HepG2 (cell line): Measurements from ENCODE around the gene PPP1R9B. TPM values are rescaled to one million over a fixed set of nuclear protein-coding genes. Genes with fewer than 3 reads are reported as not detected.

Experiments
- ARNT2 ChIP-seq: sonication (generic); formaldehyde crosslinking; IDR thresholded peaks from 2 replicates; pipeline ENCODE4 v1.8.0; 2022; ENCODE audit warnings: mild to moderate bottlenecking, low read depth, missing genetic modification reagents, moderate library complexity
- FOXP1 ChIP-seq, 2 experiments: fragments of 450-650 bp in 1 of 2; IDR thresholded peaks; 2 replicates each; pipeline ENCODE4 v1.6.1; 2017 to 2018; ENCODE audit warnings: antibody characterized with exemption in 1 of 2
- GATAD2A ChIP-seq: IDR thresholded peaks from 2 replicates; pipeline ENCODE4 v1.6.1; 2016
- MAZ ChIP-seq, 2 experiments: sonication (generic) in 1 of 2; formaldehyde crosslinking in 1 of 2; IDR thresholded peaks; 2 replicates each; pipeline versions ENCODE4 v1.5.0 to v1.6.1; 2012 to 2020; ENCODE audit warnings: low read depth in 2 of 2, mild to moderate bottlenecking in 2 of 2, borderline replicate concordance in 1 of 2, improper control_type of control experiment in 1 of 2, low read length in 1 of 2, missing genetic modification reagents in 1 of 2, moderate library complexity in 1 of 2
- NBN ChIP-seq: fragments of 450-650 bp; conservative IDR thresholded peaks from 2 replicates; pipeline ENCODE4 v1.6.1; 2017
- NONO ChIP-seq, 2 experiments: fragments of 450-650 bp in 1 of 2; sonication (generic) in 1 of 2; formaldehyde crosslinking in 1 of 2; IDR thresholded peaks in 1 of 2; conservative IDR thresholded peaks in 1 of 2; 2 replicates each; pipeline versions ENCODE4 v1.6.1 to v1.8.0; 2017 to 2022; ENCODE audit warnings: mild to moderate bottlenecking in 1 of 2, missing genetic modification reagents in 1 of 2, moderate library complexity in 1 of 2
- PRMT3 ChIP-seq: sonication (generic); formaldehyde crosslinking; IDR thresholded peaks from 2 replicates; pipeline ENCODE4 v1.8.1; 2022; ENCODE audit warnings: low read depth, mild to moderate bottlenecking, moderate library complexity, missing genetic modification reagents, borderline replicate concordance
- RARA ChIP-seq: IDR thresholded peaks from 2 replicates; pipeline ENCODE4 v1.6.1; 2016; ENCODE audit warnings: missing genetic modification reagents, missing compliant biosample characterization
- REXO4 ChIP-seq: sonication (generic); formaldehyde crosslinking; IDR thresholded peaks from 2 replicates; pipeline ENCODE4 v1.8.0; 2022; ENCODE audit warnings: missing genetic modification reagents, mild to moderate bottlenecking, borderline replicate concordance
- SMAD1 ChIP-seq: sonication (generic); formaldehyde crosslinking; IDR thresholded peaks from 2 replicates; pipeline ENCODE4 v1.4.0; 2020; ENCODE audit warnings: missing genetic modification reagents, low read depth, mild to moderate bottlenecking, borderline replicate concordance
- ZFP41 ChIP-seq: sonication (generic); formaldehyde crosslinking; IDR thresholded peaks from 2 replicates; pipeline ENCODE4 v1.4.0; 2020; ENCODE audit warnings: mild to moderate bottlenecking, missing genetic modification reagents, borderline replicate concordance
- ZNF143 ChIP-seq: sonication (generic); formaldehyde crosslinking; IDR thresholded peaks from 2 replicates; pipeline ENCODE4 v1.4.0; 2020; ENCODE audit warnings: missing genetic modification reagents
- ZNF766 ChIP-seq: sonication (generic); formaldehyde crosslinking; IDR thresholded peaks from 2 replicates; pipeline ENCODE4 v1.5.0; 2020; ENCODE audit warnings: missing genetic modification reagents, borderline replicate concordance
- ZSCAN20 ChIP-seq: sonication (generic); formaldehyde crosslinking; IDR thresholded peaks from 2 replicates; pipeline ENCODE4 v1.4.0; 2020; ENCODE audit warnings: missing genetic modification reagents, mild to moderate bottlenecking, borderline replicate concordance
- ZSCAN21 ChIP-seq: sonication (generic); formaldehyde crosslinking; IDR thresholded peaks from 2 replicates; pipeline ENCODE4 v1.8.0; 2022; ENCODE audit warnings: mild to moderate bottlenecking, missing genetic modification reagents, moderate library complexity, borderline replicate concordance
- polyA plus RNA-seq, 8 experiments: library from polyadenylated mRNA; depleted of rRNA in 3 of 8; stranded (reverse) in 7 of 8; unstranded in 1 of 8; fragments of >200 nt; fragmentation: Illumina TruSeq in 4 of 8; extraction: Trizol in 4 of 8; gene quantifications; 2 replicates each; pipeline versions ENCODE4 v1.2.1 to v1.2.3, GENCODE V29; 2011 to 2016; ENCODE audit warnings: low read depth in 4 of 8, missing spikeins in 1 of 8, mixed read lengths in 1 of 8; ENCODE audit not compliant: insufficient read depth in 1 of 8
- total RNA-seq, 5 experiments: library from RNA; depleted of rRNA; stranded (reverse); fragments of >200 nt; fragmentation: Illumina TruSeq; extraction: Trizol; gene quantifications; 2 replicates each; pipeline ENCODE4 v1.2.3, GENCODE V29; 2016; ENCODE audit warnings: low read depth in 1 of 5
- TF ChIP-seq, protein P1 (sequence below): sonication (generic); formaldehyde crosslinking; IDR thresholded peaks from 2 replicates; pipeline ENCODE4 v1.4.0; 2020; ENCODE audit warnings: mild to moderate bottlenecking, missing genetic modification reagents
- TF ChIP-seq, protein P2 (sequence below): sonication (generic); formaldehyde crosslinking; IDR thresholded peaks from 2 replicates; pipeline ENCODE4 v1.4.0; 2020; ENCODE audit warnings: missing genetic modification reagents; ENCODE audit errors: not compliant biosample characterization
- TF ChIP-seq, protein P3 (sequence below): sonication (generic); formaldehyde crosslinking; IDR thresholded peaks from 2 replicates; pipeline ENCODE4 v1.9.0; 2021; ENCODE audit warnings: mild to moderate bottlenecking, missing genetic modification reagents

The PPP1R9B gene
- total and polyA plus RNA-seq, 2 of the 13 experiments (the other 11 are each of a cell fraction or from before 2014, with no cell fraction given), result 9.4 to 15.8 TPM

DNA sequence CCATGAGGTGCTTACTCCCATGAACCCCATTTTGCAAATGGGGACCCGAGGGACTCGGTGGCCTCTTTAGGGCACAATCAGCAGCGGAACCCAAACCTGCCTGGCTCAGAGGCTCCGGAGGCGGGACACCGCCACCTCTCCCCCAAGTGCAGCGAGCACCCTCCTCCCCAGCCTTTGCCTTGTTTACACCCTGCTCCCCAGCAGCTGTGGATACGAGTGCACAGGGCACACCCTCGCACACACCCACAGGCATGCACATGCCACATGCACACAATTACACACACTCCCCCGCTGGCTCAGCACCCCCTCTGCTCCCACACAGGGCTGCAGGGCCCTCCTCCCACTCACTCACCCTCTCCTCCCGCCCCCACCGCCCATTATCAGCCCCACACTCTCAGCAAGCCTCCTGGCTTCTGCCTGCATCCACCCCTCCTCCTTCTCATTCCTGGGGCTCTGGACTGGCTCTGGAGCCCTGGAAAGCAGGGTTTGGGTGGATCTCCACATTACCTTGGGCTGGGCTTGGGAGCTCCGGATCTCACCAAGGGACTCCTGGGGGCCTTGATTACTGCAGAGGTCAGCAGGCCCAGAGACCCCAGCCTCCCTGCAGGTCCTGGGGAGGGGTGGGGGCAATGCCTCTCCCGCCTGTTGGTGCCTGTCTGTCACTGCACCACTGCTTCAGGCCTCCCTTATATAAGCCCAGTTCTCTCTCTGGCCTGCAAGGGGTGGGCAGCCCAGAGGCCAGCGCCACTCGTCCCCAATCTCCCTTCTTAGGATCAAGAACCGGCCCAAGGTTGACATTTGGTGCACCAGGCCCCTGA, 48.9 kb downstream of the PPP1R9B start (continued):
- TF ChIP-seq, protein P1, sequence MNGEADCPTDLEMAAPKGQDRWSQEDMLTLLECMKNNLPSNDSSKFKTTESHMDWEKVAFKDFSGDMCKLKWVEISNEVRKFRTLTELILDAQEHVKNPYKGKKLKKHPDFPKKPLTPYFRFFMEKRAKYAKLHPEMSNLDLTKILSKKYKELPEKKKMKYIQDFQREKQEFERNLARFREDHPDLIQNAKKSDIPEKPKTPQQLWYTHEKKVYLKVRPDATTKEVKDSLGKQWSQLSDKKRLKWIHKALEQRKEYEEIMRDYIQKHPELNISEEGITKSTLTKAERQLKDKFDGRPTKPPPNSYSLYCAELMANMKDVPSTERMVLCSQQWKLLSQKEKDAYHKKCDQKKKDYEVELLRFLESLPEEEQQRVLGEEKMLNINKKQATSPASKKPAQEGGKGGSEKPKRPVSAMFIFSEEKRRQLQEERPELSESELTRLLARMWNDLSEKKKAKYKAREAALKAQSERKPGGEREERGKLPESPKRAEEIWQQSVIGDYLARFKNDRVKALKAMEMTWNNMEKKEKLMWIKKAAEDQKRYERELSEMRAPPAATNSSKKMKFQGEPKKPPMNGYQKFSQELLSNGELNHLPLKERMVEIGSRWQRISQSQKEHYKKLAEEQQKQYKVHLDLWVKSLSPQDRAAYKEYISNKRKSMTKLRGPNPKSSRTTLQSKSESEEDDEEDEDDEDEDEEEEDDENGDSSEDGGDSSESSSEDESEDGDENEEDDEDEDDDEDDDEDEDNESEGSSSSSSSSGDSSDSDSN (CRISPR knock-in tag), result no peak
- TF ChIP-seq GATAD2A (peak; percentile 51), RARA (CRISPR knock-in tag) (0 out of 2 replicates have a peak, but pooled peaks have one; percentile 19), REXO4 (no peak), ZNF766 (no peak), NBN (no peak), MAZ (IDR thresholded peaks at IDR 0.05; ENCODE audit: borderline replicate concordance, low read depth, low read length) (no peak), MAZ (CRISPR knock-in tag; IDR thresholded peaks at IDR 0.05; ENCODE audit: low read depth) (peak; percentile 66), PRMT3 (CRISPR knock-in tag) (no peak), ZFP41 (CRISPR knock-in tag) (no peak), FOXP1 (IDR thresholded peaks at IDR 0.05) (no peak), FOXP1 (CRISPR knock-in tag; IDR thresholded peaks at IDR 0.05) (peak; percentile 72), ZSCAN21 (no peak), ZSCAN20 (CRISPR knock-in tag) (no peak), ZNF143 (CRISPR knock-in tag) (no peak), SMAD1 (CRISPR knock-in tag) (peak; percentile 25; the same call in 1 of the 2 replicates), ARNT2 (CRISPR knock-in tag) (no peak), NONO (IDR thresholded peaks at IDR 0.05) (no peak), NONO (CRISPR knock-in tag; conservative IDR thresholded peaks at IDR 0.05) (no peak)
- TF ChIP-seq, protein P2, sequence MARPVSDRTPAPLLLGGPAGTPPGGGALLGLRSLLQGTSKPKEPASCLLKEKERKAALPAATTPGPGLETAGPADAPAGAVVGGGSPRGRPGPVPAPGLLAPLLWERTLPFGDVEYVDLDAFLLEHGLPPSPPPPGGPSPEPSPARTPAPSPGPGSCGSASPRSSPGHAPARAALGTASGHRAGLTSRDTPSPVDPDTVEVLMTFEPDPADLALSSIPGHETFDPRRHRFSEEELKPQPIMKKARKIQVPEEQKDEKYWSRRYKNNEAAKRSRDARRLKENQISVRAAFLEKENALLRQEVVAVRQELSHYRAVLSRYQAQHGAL (CRISPR knock-in tag), result no peak
- TF ChIP-seq, protein P3, sequence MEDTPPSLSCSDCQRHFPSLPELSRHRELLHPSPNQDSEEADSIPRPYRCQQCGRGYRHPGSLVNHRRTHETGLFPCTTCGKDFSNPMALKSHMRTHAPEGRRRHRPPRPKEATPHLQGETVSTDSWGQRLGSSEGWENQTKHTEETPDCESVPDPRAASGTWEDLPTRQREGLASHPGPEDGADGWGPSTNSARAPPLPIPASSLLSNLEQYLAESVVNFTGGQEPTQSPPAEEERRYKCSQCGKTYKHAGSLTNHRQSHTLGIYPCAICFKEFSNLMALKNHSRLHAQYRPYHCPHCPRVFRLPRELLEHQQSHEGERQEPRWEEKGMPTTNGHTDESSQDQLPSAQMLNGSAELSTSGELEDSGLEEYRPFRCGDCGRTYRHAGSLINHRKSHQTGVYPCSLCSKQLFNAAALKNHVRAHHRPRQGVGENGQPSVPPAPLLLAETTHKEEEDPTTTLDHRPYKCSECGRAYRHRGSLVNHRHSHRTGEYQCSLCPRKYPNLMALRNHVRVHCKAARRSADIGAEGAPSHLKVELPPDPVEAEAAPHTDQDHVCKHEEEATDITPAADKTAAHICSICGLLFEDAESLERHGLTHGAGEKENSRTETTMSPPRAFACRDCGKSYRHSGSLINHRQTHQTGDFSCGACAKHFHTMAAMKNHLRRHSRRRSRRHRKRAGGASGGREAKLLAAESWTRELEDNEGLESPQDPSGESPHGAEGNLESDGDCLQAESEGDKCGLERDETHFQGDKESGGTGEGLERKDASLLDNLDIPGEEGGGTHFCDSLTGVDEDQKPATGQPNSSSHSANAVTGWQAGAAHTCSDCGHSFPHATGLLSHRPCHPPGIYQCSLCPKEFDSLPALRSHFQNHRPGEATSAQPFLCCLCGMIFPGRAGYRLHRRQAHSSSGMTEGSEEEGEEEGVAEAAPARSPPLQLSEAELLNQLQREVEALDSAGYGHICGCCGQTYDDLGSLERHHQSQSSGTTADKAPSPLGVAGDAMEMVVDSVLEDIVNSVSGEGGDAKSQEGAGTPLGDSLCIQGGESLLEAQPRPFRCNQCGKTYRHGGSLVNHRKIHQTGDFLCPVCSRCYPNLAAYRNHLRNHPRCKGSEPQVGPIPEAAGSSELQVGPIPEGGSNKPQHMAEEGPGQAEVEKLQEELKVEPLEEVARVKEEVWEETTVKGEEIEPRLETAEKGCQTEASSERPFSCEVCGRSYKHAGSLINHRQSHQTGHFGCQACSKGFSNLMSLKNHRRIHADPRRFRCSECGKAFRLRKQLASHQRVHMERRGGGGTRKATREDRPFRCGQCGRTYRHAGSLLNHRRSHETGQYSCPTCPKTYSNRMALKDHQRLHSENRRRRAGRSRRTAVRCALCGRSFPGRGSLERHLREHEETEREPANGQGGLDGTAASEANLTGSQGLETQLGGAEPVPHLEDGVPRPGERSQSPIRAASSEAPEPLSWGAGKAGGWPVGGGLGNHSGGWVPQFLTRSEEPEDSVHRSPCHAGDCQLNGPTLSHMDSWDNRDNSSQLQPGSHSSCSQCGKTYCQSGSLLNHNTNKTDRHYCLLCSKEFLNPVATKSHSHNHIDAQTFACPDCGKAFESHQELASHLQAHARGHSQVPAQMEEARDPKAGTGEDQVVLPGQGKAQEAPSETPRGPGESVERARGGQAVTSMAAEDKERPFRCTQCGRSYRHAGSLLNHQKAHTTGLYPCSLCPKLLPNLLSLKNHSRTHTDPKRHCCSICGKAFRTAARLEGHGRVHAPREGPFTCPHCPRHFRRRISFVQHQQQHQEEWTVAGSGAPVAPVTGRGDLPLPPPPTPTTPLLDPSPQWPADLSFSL (CRISPR knock-in tag), result no peak
